Glutamatergic neuron (in vitro differentiated cells): ENCODE measurements around the gene FAM3D. TPM values are rescaled to one million over a fixed set of nuclear protein-coding genes. Genes with fewer than 3 reads are reported as not detected.
A peak's percentile ranks its signal among the peaks of the same experiment; 100 is the strongest.

Experiments
- DNase-seq: peaks from one replicate; pipeline ENCODE4 v3.0.0; 2022
- H3K27ac Mint-ChIP-seq: one replicate; pipeline ENCODE4 v1.8.0; 2020; ENCODE audit warnings: mild to moderate bottlenecking, mixed read lengths, inconsistent platforms; ENCODE audit not compliant: unreplicated experiment
- H3K27me3 Mint-ChIP-seq: one replicate; pipeline ENCODE4 v1.8.0; 2020; ENCODE audit warnings: mild to moderate bottlenecking, moderate library complexity, mixed read lengths, inconsistent platforms; ENCODE audit not compliant: unreplicated experiment
- H3K36me3 Mint-ChIP-seq: one replicate; pipeline ENCODE4 v1.8.0; 2020; ENCODE audit warnings: mild to moderate bottlenecking, mixed read lengths, inconsistent platforms; ENCODE audit not compliant: unreplicated experiment
- H3K4me1 Mint-ChIP-seq: one replicate; pipeline ENCODE4 v1.8.0; 2020; ENCODE audit warnings: mild to moderate bottlenecking, low read depth, mixed read lengths, inconsistent platforms; ENCODE audit not compliant: unreplicated experiment
- H3K4me3 Mint-ChIP-seq: one replicate; pipeline ENCODE4 v1.8.0; 2020; ENCODE audit warnings: mild to moderate bottlenecking, mixed read lengths, inconsistent platforms; ENCODE audit not compliant: unreplicated experiment
- H3K9me3 Mint-ChIP-seq: one replicate; pipeline ENCODE4 v1.8.0; 2020; ENCODE audit warnings: mild to moderate bottlenecking, moderate library complexity, mixed read lengths, inconsistent platforms; ENCODE audit not compliant: unreplicated experiment
- CTCF ChIP-seq: fragments of 200-600 bp; sonication (generic); IDR thresholded peaks from one replicate; pipeline ENCODE4 v1.5.0; 2021; ENCODE audit not compliant: partially characterized antibody, unreplicated experiment
- total RNA-seq: library from RNA; stranded (reverse); fragmentation: NEBNext Ultra II Directional; extraction: Animal tissue kit (Norgen Biotek cat#: 25700); gene quantifications from one replicate; pipeline ENCODE4 v1.2.1, GENCODE V29; 2021; ENCODE audit not compliant: unreplicated experiment

Gene FAM3D
- total RNA-seq, 1 donor from 2014 or later, result not detected

GRCh38 chr3:58588030-58588614, 78.5 kb downstream of the FAM3D start:
- Mint-ChIP-seq H3K36me3 (peaks cover 15% of the 10 kb centered on the region), H3K9me3 (peaks cover 10% of the 10 kb centered on the region), H3K4me1 (peaks cover 11% of the 10 kb centered on the region), H3K4me3 (no peak overlapping the region), H3K27ac (no peak overlapping the region), H3K27me3 (peaks cover 24% of the 10 kb centered on the region)
- no peak for DNase-seq
- TF ChIP-seq CTCF, result no peak

GRCh38 chr3:58586776-58587192, 79.8 kb downstream of the FAM3D start:
- DNase-seq, result peak; percentile 50
- Mint-ChIP-seq H3K4me3 (peak overlapping the region; percentile 76), H3K4me1 (peaks cover 11% of the 10 kb centered on the region), H3K9me3 (peaks cover 10% of the 10 kb centered on the region), H3K27me3 (peaks cover 23% of the 10 kb centered on the region), H3K27ac (no peak overlapping the region), H3K36me3 (peaks cover 13% of the 10 kb centered on the region)
- no peak for TF ChIP-seq CTCF

GRCh38 chr3:58585994-58586393, 80.6 kb downstream of the FAM3D start:
- H3K4me1 Mint-ChIP-seq, result peaks cover 15% of the 10 kb centered on the region
- peaks cover 10% of the 10 kb centered on the region for H3K9me3 Mint-ChIP-seq
- peaks cover 11% of the 10 kb centered on the region for H3K36me3 Mint-ChIP-seq
- H3K27me3 Mint-ChIP-seq, result peaks cover 18% of the 10 kb centered on the region
- no peak overlapping the region for H3K27ac Mint-ChIP-seq
- no peak for TF ChIP-seq CTCF
- no peak for DNase-seq
- H3K4me3 Mint-ChIP-seq, result peak overlapping the region; percentile 76

GRCh38 chr3:58585005-58585786, 81.4 kb downstream of the FAM3D start:
- no peak overlapping the region for H3K27ac Mint-ChIP-seq
- peak; percentile 88 for DNase-seq
- H3K27me3 Mint-ChIP-seq, result peaks cover 18% of the 10 kb centered on the region
- TF ChIP-seq CTCF, result peak; percentile 79
- peaks cover 11% of the 10 kb centered on the region for H3K36me3 Mint-ChIP-seq
- peaks cover 10% of the 10 kb centered on the region for H3K9me3 Mint-ChIP-seq
- peaks cover 19% of the 10 kb centered on the region for H3K4me1 Mint-ChIP-seq
- H3K4me3 Mint-ChIP-seq, result peak overlapping the region; percentile 76

- Mint-ChIP-seq H3K4me1 (peaks cover 19% of the 10 kb centered on the region), H3K27me3 (peaks cover 18% of the 10 kb centered on the region), H3K9me3 (peaks cover 10% of the 10 kb centered on the region), H3K36me3 (peaks cover 11% of the 10 kb centered on the region), H3K4me3 (peak overlapping the region; percentile 74), H3K27ac (no peak overlapping the region)
- TF ChIP-seq CTCF, result no peak
- no peak for DNase-seq
These were observed 81.9 kb downstream of the FAM3D start for GRCh38 chr3:58584690-58585004.
